K562 (cell line): ENCODE measurements around the gene HSD17B2. TPM values are rescaled to one million over a fixed set of nuclear protein-coding genes. Genes with fewer than 3 reads are reported as not detected.

ENCODE experiments used
- MBD1 ChIP-seq: fragments of 250-450 bp; sonication (Bioruptor Pico); IDR thresholded peaks from 2 replicates; pipeline ENCODE4 v1.8.0; 2022; ENCODE audit warnings: inconsistent platforms
- RBFOX2 ChIP-seq: fragments of 200-400 bp; formaldehyde crosslinking; IDR thresholded peaks from 2 replicates; pipeline ENCODE4 v1.6.1; 2017; ENCODE audit warnings: low read depth, mild to moderate bottlenecking, low read length, moderate library complexity
- SP2 ChIP-seq: IDR thresholded peaks from 2 replicates; pipeline ENCODE4 v1.6.1; 2011; ENCODE audit warnings: mild to moderate bottlenecking, low read depth, low read length, moderate library complexity; ENCODE audit not compliant: poor library complexity, severe bottlenecking; ENCODE audit errors: extremely low read depth
- TFAP4 ChIP-seq: sonication (generic); formaldehyde crosslinking; IDR thresholded peaks from 2 replicates; pipeline ENCODE4 v1.8.0; 2022; ENCODE audit warnings: missing genetic modification reagents, mild to moderate bottlenecking, moderate library complexity, borderline replicate concordance
- ZBTB40 ChIP-seq, 2 experiments: fragments of 450-650 bp in 1 of 2; sonication (generic) in 1 of 2; formaldehyde crosslinking in 1 of 2; IDR thresholded peaks; 2 replicates each; pipeline versions ENCODE4 v1.7.1 to v1.9.0; 2016 to 2022; ENCODE audit warnings: inconsistent platforms in 1 of 2, mild to moderate bottlenecking in 1 of 2, missing genetic modification reagents in 1 of 2
- ZNF280B ChIP-seq: fragments of 250-450 bp; sonication (Bioruptor Pico); IDR thresholded peaks from 2 replicates; pipeline ENCODE4 v1.5.1; 2021; ENCODE audit warnings: mild to moderate bottlenecking
- polyA plus RNA-seq, 8 experiments: library from polyadenylated mRNA; depleted of rRNA in 4 of 8; stranded (reverse) in 5 of 8; unstranded in 3 of 8; fragments of >200 nt; fragmentation: Nextera tagmentation in 2 of 8; fragmentation: Illumina TruSeq in 1 of 8; extraction: Ambion mirVana in 2 of 8; extraction: Trizol in 1 of 8; gene quantifications; 2 replicates each; pipeline versions ENCODE4 v1.2.1 to v1.2.3, GENCODE V29; 2011 to 2014; ENCODE audit warnings: inconsistent platforms in 1 of 8, missing spikeins in 1 of 8
- total RNA-seq, 7 experiments: library from RNA; depleted of rRNA in 6 of 7; stranded (reverse); fragments of >200 nt in 6 of 7; fragmentation: Illumina TruSeq in 2 of 7; extraction: Trizol in 2 of 7; gene quantifications; 2 replicates each; pipeline versions ENCODE4 v1.2.1 to v1.2.3, GENCODE V29; 2011 to 2021; ENCODE audit warnings: low replicate concordance in 1 of 7

The HSD17B2 gene
- total and polyA plus RNA-seq, 9 of the 15 experiments (the other 6 are each of a cell fraction or from before 2014, with no cell fraction given): not detected

- TF ChIP-seq RBFOX2 (peak; percentile 46), TFAP4 (CRISPR knock-in tag) (peak; percentile 66; the same call in 1 of the 2 replicates), ZBTB40 (IDR thresholded peaks at IDR 0.05) (peak; percentile 84), ZBTB40 (CRISPR knock-in tag; IDR thresholded peaks at IDR 0.05) (no peak), SP2 (peak; percentile 65), ZNF280B (CRISPR knock-in tag) (no peak), MBD1 (no peak)
- TF ChIP-seq, all 486 proteins: peak for 15
Measured at GRCh38 chr16:82011199-82011641, 23.8 kb upstream of the HSD17B2 start, which contains the start of gene SDR42E1 (continued).
